Measurements from ENCODE around the gene PRKCE. TPM values are rescaled to one million over a fixed set of nuclear protein-coding genes. Genes with fewer than 3 reads are reported as not detected.

PRKCE gene
- total RNA-seq, 1 experiment from 2014 or later, result 4.4 TPM

GRCh38 chr2:45860136-45861121 lies 209.0 kb downstream of the PRKCE start:
- Mint-ChIP-seq H3K36me3 (ENCODE audit: insufficient read depth, unreplicated experiment) (no peaks in the 10 kb centered on the region), H3K4me3 (ENCODE audit: unreplicated experiment) (no peak overlapping the region), H3K27me3 (ENCODE audit: insufficient read depth, unreplicated experiment) (peaks cover 4% of the 10 kb centered on the region), H3K27ac (ENCODE audit: unreplicated experiment) (no peak overlapping the region), H3K9me3 (ENCODE audit: unreplicated experiment) (no peaks in the 10 kb centered on the region), H3K4me1 (ENCODE audit: low read depth, unreplicated experiment) (no peaks in the 10 kb centered on the region)
- intact Hi-C loops (cut with micrococcal nuclease; ENCODE audit: unreplicated experiment), result no loop called here
- no peaks in the 10 kb centered on the region for H3K4me1 ChIP-seq
- H3K4me3 ChIP-seq (ENCODE audit: low read depth, low read length), result no peak overlapping the region
- no TSS peak for BruUV-seq (replicated peaks)
- no peaks in the 10 kb centered on the region for H3K27me3 ChIP-seq (replicated peaks; ENCODE audit: control insufficient read depth, insufficient read depth, low read length)
- TF ChIP-seq, protein P1, sequence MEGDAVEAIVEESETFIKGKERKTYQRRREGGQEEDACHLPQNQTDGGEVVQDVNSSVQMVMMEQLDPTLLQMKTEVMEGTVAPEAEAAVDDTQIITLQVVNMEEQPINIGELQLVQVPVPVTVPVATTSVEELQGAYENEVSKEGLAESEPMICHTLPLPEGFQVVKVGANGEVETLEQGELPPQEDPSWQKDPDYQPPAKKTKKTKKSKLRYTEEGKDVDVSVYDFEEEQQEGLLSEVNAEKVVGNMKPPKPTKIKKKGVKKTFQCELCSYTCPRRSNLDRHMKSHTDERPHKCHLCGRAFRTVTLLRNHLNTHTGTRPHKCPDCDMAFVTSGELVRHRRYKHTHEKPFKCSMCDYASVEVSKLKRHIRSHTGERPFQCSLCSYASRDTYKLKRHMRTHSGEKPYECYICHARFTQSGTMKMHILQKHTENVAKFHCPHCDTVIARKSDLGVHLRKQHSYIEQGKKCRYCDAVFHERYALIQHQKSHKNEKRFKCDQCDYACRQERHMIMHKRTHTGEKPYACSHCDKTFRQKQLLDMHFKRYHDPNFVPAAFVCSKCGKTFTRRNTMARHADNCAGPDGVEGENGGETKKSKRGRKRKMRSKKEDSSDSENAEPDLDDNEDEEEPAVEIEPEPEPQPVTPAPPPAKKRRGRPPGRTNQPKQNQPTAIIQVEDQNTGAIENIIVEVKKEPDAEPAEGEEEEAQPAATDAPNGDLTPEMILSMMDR (IDR thresholded peaks at IDR 0.05; ENCODE audit: insufficient read depth in 1 of 2, low read depth in 1 of 2, low read length in 1 of 2, severe bottlenecking in 1 of 2, unreplicated experiment in 1 of 2), result no peak
- H3K9me3 ChIP-seq, result no peaks in the 10 kb centered on the region
- ChIA-PET CTCF (interaction anchor here (0.6 kb wide), 2 partner anchors 208 to 275 kb away, joined by 5 to 7 read pairs; no protein-coding TSS in a partner anchor), POLR2A (no interaction called here)
- no peak for DNase-seq
- H3K36me3 ChIP-seq (ENCODE audit: control insufficient read depth, insufficient read depth, low read length), result no peaks in the 10 kb centered on the region

- Histone ChIP-seq H3K36me3 (ENCODE audit: control insufficient read depth, insufficient read depth, low read length) (no peaks in the 10 kb centered on the region), H3K4me3 (ENCODE audit: low read depth, low read length) (no peak overlapping the region), H3K27me3 (replicated peaks; ENCODE audit: control insufficient read depth, insufficient read depth, low read length) (no peaks in the 10 kb centered on the region), H3K4me1 (no peaks in the 10 kb centered on the region), H3K9me3 (no peaks in the 10 kb centered on the region)
- TF ChIP-seq, protein P1 (IDR thresholded peaks at IDR 0.05; ENCODE audit: insufficient read depth in 1 of 2, low read depth in 1 of 2, low read length in 1 of 2, severe bottlenecking in 1 of 2, unreplicated experiment in 1 of 2), result no peak
- ChIA-PET POLR2A (no interaction called here), CTCF (no interaction called here)
- no peak overlapping the region for H3K4me3 Mint-ChIP-seq (ENCODE audit: unreplicated experiment)
- no peak overlapping the region for H3K27ac Mint-ChIP-seq (ENCODE audit: unreplicated experiment)
- BruUV-seq (replicated peaks), result no TSS peak
- no peaks in the 10 kb centered on the region for H3K9me3 Mint-ChIP-seq (ENCODE audit: unreplicated experiment)
- no peak for DNase-seq
- H3K4me1 Mint-ChIP-seq (ENCODE audit: low read depth, unreplicated experiment), result no peaks in the 10 kb centered on the region
- H3K36me3 Mint-ChIP-seq (ENCODE audit: insufficient read depth, unreplicated experiment), result no peaks in the 10 kb centered on the region
- H3K27me3 Mint-ChIP-seq (ENCODE audit: insufficient read depth, unreplicated experiment), result no peaks in the 10 kb centered on the region
- intact Hi-C loops (cut with micrococcal nuclease; ENCODE audit: unreplicated experiment), result no loop called here
These were observed 211.4 kb downstream of the PRKCE start for GRCh38 chr2:45862843-45863242.

DNA sequence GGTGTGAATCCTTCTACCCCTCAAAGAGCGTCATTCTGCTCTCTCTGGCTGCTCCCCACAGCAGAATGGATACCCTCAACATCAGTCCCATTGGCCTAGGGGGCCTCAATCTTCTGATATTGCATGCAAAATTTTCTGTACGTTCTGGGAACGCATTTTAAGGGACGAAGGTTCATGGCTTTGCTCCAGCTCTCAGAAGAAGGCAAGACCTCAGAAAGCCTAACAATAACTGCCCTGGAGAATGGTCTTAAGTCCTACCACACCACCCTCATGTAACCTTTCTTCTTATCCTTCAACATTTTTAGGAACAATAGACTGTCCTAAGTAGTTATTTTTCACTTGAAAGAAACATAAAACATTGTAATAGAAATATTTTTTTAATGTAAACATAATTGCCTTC lies 212.6 kb downstream of the PRKCE start:
- Mint-ChIP-seq H3K9me3 (ENCODE audit: unreplicated experiment) (no peaks in the 10 kb centered on the region), H3K36me3 (ENCODE audit: insufficient read depth, unreplicated experiment) (no peaks in the 10 kb centered on the region), H3K27ac (ENCODE audit: unreplicated experiment) (no peak overlapping the region), H3K4me1 (ENCODE audit: low read depth, unreplicated experiment) (no peaks in the 10 kb centered on the region), H3K4me3 (ENCODE audit: unreplicated experiment) (no peak overlapping the region), H3K27me3 (ENCODE audit: insufficient read depth, unreplicated experiment) (no peaks in the 10 kb centered on the region)
- Histone ChIP-seq H3K4me1 (no peaks in the 10 kb centered on the region), H3K27me3 (replicated peaks; ENCODE audit: control insufficient read depth, insufficient read depth, low read length) (no peaks in the 10 kb centered on the region), H3K36me3 (ENCODE audit: control insufficient read depth, insufficient read depth, low read length) (no peaks in the 10 kb centered on the region), H3K4me3 (ENCODE audit: low read depth, low read length) (no peak overlapping the region), H3K9me3 (no peaks in the 10 kb centered on the region)
- ChIA-PET CTCF (no interaction called here), POLR2A (no interaction called here)
- TF ChIP-seq, protein P1 (IDR thresholded peaks at IDR 0.05; ENCODE audit: insufficient read depth in 1 of 2, low read depth in 1 of 2, low read length in 1 of 2, severe bottlenecking in 1 of 2, unreplicated experiment in 1 of 2), result no peak
- intact Hi-C loops (cut with micrococcal nuclease; ENCODE audit: unreplicated experiment), result no loop called here
- no peak for DNase-seq
- no TSS peak for BruUV-seq (replicated peaks)

All from Caco-2 (cell line).